MV-4-11 (cell line): ENCODE results near the gene CACNA1S.

Experiments
- DNase-seq: peaks from one replicate; lab custom pipeline; 2025; lab: John Stamatoyannopoulos, UW

CACNA1S gene

DNA sequence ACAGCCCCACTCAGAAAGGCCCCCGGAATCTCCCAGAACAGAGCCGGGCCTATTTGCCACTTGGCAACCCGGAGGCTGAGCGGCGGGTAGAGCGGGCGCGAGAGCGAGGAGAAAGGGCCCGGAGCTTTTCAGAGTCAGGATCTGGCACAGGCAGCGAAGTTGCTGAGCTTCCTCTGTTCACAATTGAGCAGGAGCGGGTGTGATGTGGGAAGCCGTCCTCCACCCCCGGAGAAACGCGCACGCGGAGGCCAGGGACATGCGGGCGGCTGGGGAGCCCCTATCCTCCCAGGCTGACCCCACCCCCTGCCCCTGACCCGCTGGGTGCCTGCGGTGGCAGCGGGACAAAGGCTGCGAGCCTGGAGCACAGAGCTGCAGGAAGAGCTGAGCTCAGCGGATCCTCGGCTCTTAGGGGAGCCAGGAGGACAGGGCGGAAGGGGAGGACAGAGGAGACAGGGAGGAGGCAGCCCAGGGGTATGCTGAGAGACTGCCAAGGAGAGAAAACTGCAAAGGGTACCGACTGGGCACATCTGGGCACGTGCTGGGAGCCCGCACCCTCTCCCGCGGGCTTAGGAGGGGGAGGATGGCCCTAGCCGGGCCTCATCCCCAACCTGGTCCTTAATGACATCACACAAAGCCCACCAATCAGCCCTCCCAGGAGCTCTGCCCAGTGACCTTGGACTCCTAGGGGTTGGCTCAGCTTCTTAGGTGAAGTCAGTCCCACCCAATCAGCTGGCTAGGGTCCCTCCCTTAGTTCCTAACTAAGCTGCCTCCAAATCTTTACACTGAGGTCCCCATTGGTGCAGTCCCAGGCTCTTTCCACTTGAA is 98.0 kb downstream of the CACNA1S start:
- DNase-seq = no peak

DNA sequence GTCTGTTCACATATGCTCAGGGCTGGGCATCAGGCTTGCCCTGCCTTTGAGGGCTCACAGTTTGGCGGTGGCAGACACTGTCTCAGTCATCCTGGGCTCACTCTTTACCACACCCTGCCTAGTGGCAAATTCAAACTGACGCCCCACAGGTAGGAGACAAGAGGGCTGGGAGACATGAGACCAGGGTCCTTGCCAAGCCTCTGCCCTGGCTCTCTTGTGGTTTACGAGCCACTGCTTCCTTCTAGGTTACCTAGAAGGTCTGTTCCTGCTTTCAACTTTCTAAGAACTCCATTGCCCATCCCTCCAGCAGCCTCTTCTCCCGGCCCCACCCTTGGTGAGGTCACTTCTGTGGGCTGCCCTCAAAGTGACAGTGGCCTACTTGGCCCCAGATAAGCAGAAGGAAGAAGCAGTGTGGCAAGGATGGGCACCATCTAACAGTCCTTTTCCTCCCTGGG is 99.2 kb downstream of the CACNA1S start:
- peak; percentile 87 for DNase-seq

DNA sequence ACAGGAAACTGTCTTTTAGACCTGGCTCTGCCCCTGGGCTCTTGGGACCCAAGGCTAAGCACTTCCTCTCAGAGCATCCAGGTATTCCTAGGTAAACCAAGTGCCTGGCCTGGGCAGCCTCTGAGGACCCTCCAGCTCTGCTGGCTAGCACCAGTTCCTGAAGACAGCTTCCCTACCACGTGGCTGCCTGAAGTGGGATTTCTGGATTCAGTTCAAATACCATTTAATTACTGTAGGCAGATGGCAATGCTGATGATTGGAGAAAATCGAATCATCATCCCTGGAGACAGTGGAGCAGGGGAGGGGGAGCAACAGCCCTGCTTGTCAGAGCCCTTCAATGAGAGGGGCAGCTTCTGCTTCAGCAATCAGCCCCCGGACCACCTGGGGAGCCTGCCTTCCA is 100.6 kb downstream of the CACNA1S start:
- no peak for DNase-seq

DNA sequence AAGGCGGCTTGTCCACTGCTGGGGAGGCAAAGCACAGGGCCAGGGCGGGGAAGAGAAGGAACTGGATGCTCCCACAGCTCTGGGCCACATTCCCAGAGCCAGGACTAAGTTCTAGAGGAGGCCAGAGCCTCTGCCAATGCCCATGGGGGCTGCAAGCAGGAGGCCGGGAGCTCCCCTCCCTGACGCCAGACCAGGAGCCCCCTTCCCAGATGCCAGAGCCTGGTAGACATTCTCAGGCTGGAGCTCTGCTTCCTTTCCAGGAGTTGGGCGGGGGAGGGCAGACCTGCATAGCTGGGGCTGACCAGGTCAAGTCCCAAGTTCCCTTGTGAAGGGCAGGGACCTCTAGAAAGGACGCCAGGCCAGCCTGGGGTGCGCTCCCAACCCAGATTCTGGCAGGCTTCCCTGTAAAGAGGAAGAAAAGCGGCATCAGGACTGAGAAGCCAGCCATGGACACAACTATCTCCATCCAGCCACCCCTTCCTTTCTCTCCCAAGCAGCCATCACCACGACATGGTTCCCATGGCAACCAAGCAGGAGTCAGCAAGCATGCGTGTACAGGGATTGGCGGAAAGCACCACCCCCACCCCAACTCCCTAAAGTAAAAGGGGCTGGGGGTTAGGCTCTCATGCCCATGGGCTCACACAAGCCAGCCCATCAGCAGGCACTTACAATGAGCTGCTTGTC is 102.1 kb downstream of the CACNA1S start:
- no peak for DNase-seq

DNA sequence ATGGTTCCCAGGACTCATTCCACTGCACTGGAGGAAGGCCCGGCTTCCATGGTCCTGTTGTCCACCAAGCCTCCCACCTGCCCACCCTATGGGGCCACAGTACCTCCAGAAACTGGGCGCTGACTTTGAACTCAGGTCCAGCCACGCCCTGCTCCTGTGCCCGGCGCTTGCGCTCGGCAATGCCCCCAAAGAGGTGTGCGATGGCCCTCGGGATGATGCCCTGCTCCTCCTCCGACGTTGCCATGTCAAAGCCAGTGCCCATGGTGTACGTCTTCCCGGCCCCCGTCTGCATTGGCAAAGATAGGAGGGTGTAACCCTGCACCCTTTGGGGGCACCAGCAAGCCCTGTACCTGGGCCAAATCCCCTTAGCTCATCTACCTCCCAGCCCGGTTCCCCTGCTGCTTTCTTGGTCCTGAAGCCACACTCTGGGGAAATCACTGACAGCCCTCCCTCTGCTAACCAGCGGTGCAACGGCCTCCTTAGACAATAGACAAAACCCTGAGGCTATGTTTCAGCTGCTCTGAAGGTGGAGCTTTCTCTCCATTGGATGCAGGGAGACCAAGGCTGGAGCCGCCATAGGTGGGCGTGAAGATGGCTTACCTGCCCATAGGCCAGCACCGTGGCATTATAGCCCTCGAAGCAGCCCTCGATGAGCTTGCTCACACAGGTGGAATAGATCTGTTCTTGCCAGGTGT is 103.4 kb downstream of the CACNA1S start:
- no peak for DNase-seq

DNA sequence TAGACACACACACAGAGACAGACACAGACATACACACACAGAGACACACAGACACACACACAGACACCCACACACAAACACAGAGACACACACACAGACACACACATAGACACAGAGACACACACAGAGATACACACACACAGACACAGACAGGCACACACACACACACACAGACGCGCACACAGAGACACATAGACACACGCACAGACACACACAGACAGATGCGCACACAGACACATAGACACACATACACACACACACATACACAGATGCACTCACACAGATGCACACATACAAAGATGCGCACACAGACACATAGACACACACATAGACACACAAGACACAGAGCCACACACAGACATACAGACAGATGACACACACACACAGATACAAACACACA is 104.7 kb downstream of the CACNA1S start:
- DNase-seq = no peak

- no peak for DNase-seq
Observed at GRCh38 chr1:201006450-201006849, 105.8 kb downstream of the CACNA1S start.

GRCh38 chr1:201004732-201005131 is 107.5 kb downstream of the CACNA1S start:
- no peak for DNase-seq

- DNase-seq = no peak
Observed at GRCh38 chr1:201004154-201004553, 108.1 kb downstream of the CACNA1S start.

- no peak for DNase-seq
Observed at GRCh38 chr1:201002510-201002909, 109.7 kb downstream of the CACNA1S start.

GRCh38 chr1:201001962-201002361 is 110.3 kb downstream of the CACNA1S start:
- no peak for DNase-seq

DNA sequence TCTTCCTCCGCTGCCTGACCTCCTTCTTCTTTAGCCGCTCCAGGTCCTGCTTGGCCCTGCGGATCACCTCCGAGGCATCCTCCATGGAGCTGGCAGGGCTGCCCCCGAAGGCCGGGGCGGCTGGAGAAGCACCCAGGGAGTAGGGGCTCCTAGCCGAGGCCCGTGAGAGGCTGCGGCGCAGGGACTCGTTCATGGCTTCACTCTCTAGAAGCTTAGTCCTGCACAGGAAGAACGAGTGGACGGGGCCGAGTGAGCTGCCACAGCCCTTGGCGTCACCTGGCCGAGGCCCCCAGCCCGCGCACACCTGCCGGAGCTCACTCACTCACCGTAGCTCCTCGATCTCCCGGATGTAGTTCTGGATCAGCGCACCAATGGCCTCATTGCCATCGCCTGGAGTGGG is 111.8 kb downstream of the CACNA1S start:
- DNase-seq = no peak

GRCh38 chr1:200999667-201000066 is 112.6 kb downstream of the CACNA1S start:
- no peak for DNase-seq

GRCh38 chr1:200998323-200998722 is 113.9 kb downstream of the CACNA1S start:
- no peak for DNase-seq

- DNase-seq = no peak
Observed at GRCh38 chr1:200992382-200993048, 119.7 kb downstream of the CACNA1S start.

- DNase-seq = no peak
Observed at GRCh38 chr1:200991097-200991614, 121.1 kb downstream of the CACNA1S start.

DNA sequence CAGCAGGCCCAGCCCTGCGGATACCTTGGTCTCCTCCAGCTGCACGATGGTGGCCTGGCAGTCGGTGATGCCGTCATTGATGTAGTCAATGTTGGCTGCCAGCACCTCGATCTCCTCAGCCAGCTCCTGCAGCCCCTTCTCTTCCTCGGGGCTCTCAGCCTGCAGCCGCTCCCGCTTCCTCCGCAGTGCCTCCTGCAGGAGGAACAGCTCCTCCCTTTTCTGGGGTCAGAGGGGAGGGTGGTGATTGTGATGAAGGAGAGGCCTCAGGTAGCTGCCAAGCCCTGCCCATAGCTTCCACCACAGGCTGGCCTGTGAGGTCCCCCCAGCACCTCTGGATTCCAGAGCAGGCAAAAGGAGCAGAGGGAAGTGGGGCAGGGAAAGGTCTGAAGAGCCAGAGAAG is 122.1 kb downstream of the CACNA1S start:
- DNase-seq = no peak
